ENCODE measurements around the gene ANXA3.

- TF ChIP-seq TEAD4 (IDR thresholded peaks at IDR 0.05; ENCODE audit: borderline replicate concordance, insufficient read depth): no peak
- TF ChIP-seq, protein P1, sequence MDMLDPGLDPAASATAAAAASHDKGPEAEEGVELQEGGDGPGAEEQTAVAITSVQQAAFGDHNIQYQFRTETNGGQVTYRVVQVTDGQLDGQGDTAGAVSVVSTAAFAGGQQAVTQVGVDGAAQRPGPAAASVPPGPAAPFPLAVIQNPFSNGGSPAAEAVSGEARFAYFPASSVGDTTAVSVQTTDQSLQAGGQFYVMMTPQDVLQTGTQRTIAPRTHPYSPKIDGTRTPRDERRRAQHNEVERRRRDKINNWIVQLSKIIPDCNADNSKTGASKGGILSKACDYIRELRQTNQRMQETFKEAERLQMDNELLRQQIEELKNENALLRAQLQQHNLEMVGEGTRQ (IDR thresholded peaks at IDR 0.05; ENCODE audit: borderline replicate concordance, low read depth, low read length): no peak
- TF ChIP-seq TAF1 (IDR thresholded peaks at IDR 0.05; ENCODE audit: borderline replicate concordance, low read depth, low read length): no peak
- TF ChIP-seq, protein P2, sequence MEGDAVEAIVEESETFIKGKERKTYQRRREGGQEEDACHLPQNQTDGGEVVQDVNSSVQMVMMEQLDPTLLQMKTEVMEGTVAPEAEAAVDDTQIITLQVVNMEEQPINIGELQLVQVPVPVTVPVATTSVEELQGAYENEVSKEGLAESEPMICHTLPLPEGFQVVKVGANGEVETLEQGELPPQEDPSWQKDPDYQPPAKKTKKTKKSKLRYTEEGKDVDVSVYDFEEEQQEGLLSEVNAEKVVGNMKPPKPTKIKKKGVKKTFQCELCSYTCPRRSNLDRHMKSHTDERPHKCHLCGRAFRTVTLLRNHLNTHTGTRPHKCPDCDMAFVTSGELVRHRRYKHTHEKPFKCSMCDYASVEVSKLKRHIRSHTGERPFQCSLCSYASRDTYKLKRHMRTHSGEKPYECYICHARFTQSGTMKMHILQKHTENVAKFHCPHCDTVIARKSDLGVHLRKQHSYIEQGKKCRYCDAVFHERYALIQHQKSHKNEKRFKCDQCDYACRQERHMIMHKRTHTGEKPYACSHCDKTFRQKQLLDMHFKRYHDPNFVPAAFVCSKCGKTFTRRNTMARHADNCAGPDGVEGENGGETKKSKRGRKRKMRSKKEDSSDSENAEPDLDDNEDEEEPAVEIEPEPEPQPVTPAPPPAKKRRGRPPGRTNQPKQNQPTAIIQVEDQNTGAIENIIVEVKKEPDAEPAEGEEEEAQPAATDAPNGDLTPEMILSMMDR (IDR thresholded peaks at IDR 0.05): no peak
- TF ChIP-seq EP300 (IDR thresholded peaks at IDR 0.05; ENCODE audit: borderline replicate concordance in 1 of 2, low read depth in 1 of 2, low read length in 1 of 2): no peak
- TF ChIP-seq MXI1 (IDR thresholded peaks at IDR 0.05; ENCODE audit: low read depth, low read length): no peak
- TF ChIP-seq RFX5 (IDR thresholded peaks at IDR 0.05; ENCODE audit: low read length): no peak
- no peak for TF ChIP-seq RAD21 (IDR thresholded peaks at IDR 0.05; ENCODE audit: low read length)
Measured at GRCh38 chr4:78627046-78627965, 75.7 kb downstream of the ANXA3 start.
